HCT116 (cell line): ENCODE measurements around the gene CASK. TPM values are rescaled to one million over a fixed set of nuclear protein-coding genes. Genes with fewer than 3 reads are reported as not detected.

Experiments
- ATAC-seq: fragments of 200-7000 bp; cut with Tn5 transposase; 2 replicates; pipeline ENCODE4 v1.9.1; 2020; ENCODE audit warnings: mild to moderate bottlenecking, moderate library complexity
- BruUV-seq: library from RNA; stranded (reverse); fragments of 400-500 nt; replicated peaks from 2 replicates; lab custom pipeline; 2021; lab: Mats Ljungman, UMichigan
- CTCF ChIA-PET: fragments of 300-600 bp; sonication (Branson Sonifier 250); formaldehyde crosslinking; loops from one replicate; lab custom pipeline; 2021; ENCODE audit warnings: antibody characterized with exemption; lab: Charles Lee
- POLR2A ChIA-PET: fragments of 300-600, 350-600 bp; sonication (Branson Sonifier 250); formaldehyde crosslinking; loops from one replicate; lab custom pipeline; 2021; ENCODE audit warnings: antibody characterized with exemption; lab: Charles Lee
- RAD21 ChIA-PET, 2 experiments: fragments of 300-600 bp; sonication (Branson Sonifier 250); formaldehyde crosslinking; loops; one replicate each; lab custom pipeline; 2023; ENCODE audit warnings: low total read pairs in 2 of 2; ENCODE audit not compliant: uncharacterized antibody in 2 of 2, unreplicated experiment in 2 of 2, low non-redundant PET in 1 of 2; lab: Charles Lee
- DNase-seq: peaks from one replicate; pipeline ENCODE4 v3.0.0-alpha.2; 2010; ENCODE audit warnings: low read depth, low spot score
- H2AFZ ChIP-seq: fragments of 200-600 bp; shearing (Covaris generic), sonication (generic); 2 replicates; pipeline ENCODE4 v1.6.1; 2017; ENCODE audit warnings: low read depth, mixed run types, mixed read lengths, antibody characterized with exemption, low read length; ENCODE audit not compliant: poor library complexity, severe bottlenecking
- H3K27ac ChIP-seq: 2 replicates; pipeline ENCODE4 v1.5.1; 2012; ENCODE audit warnings: low read depth, low read length
- H3K27me3 ChIP-seq: fragments of 200-600 bp; sonication (generic); 2 replicates; pipeline ENCODE4 v1.6.1; 2016; ENCODE audit warnings: mixed run types, low read length, mixed read lengths; ENCODE audit not compliant: insufficient read depth
- H3K36me3 ChIP-seq, 2 experiments: fragments of 200-500 bp in 1 of 2; fragments of 200-600 bp in 1 of 2; sonication (Bioruptor generic) in 1 of 2; sonication (generic) in 1 of 2; 2 replicates each; pipeline versions ENCODE4 v1.5.1 to v1.6.1; 2014 to 2016; ENCODE audit warnings: low read length in 2 of 2, inconsistent platforms in 1 of 2, mixed read lengths in 1 of 2, mixed run types in 1 of 2; ENCODE audit not compliant: insufficient read depth in 2 of 2, control insufficient read depth in 1 of 2
- H3K4me1 ChIP-seq, 2 experiments: fragments of 200-600 bp in 1 of 2; sonication (generic) in 1 of 2; 2 replicates each; pipeline versions ENCODE4 v1.5.1 to v1.6.1; 2012 to 2017; ENCODE audit warnings: low read length in 2 of 2, inconsistent platforms in 1 of 2, mild to moderate bottlenecking in 1 of 2, mixed read lengths in 1 of 2, mixed run types in 1 of 2, moderate library complexity in 1 of 2; ENCODE audit not compliant: insufficient read depth in 2 of 2, control insufficient read depth in 1 of 2
- H3K4me2 ChIP-seq: fragments of 200-600 bp; sonication (generic); 2 replicates; pipeline ENCODE4 v1.6.1; 2017; ENCODE audit warnings: mixed run types, low read length, mixed read lengths
- H3K4me3 ChIP-seq, 2 experiments: fragments of 200-600 bp in 1 of 2; sonication (generic) in 1 of 2; replicated peaks in 1 of 2; 2 replicates each; pipeline ENCODE4 v1.5.1; 2011 to 2016; ENCODE audit warnings: low read length in 2 of 2, control low read depth in 1 of 2, low read depth in 1 of 2, mild to moderate bottlenecking in 1 of 2, mixed read lengths in 1 of 2, mixed run types in 1 of 2
- H3K79me2 ChIP-seq: fragments of 200-600 bp; sonication (generic); 2 replicates; pipeline ENCODE4 v1.6.1; 2017; ENCODE audit warnings: mild to moderate bottlenecking, mixed run types, low read length, moderate library complexity, mixed read lengths; ENCODE audit not compliant: insufficient read depth
- H3K9ac ChIP-seq: fragments of 200-600 bp; sonication (generic); 2 replicates; pipeline ENCODE4 v1.6.1; 2016; ENCODE audit warnings: low read length, mixed read lengths
- H3K9me2 ChIP-seq: fragments of 200-600 bp; sonication (generic), shearing (Covaris generic); 2 replicates; pipeline ENCODE4 v1.6.1; 2017; ENCODE audit warnings: mixed run types, mild to moderate bottlenecking, moderate library complexity; ENCODE audit not compliant: insufficient read depth
- H3K9me3 ChIP-seq, 2 experiments: fragments of 200-500 bp in 1 of 2; fragments of 200-600 bp in 1 of 2; sonication (Bioruptor generic) in 1 of 2; sonication (generic) in 1 of 2; 2 replicates each; pipeline ENCODE4 v1.6.1; 2014 to 2017; ENCODE audit warnings: low read length in 2 of 2, mixed read lengths in 2 of 2, inconsistent platforms in 1 of 2, low read depth in 1 of 2, mild to moderate bottlenecking in 1 of 2, mixed run types in 1 of 2, moderate library complexity in 1 of 2; ENCODE audit not compliant: control insufficient read depth in 1 of 2, insufficient read depth in 1 of 2
- H4K20me1 ChIP-seq: fragments of 200-600 bp; sonication (generic), shearing (Covaris generic); 2 replicates; pipeline ENCODE4 v1.6.1; 2017; ENCODE audit warnings: mixed run types, mild to moderate bottlenecking, moderate library complexity; ENCODE audit not compliant: insufficient read depth
- CEBPB ChIP-seq: IDR thresholded peaks from 2 replicates; pipeline ENCODE4 v1.6.1; 2012; ENCODE audit warnings: low read depth
- EGR1 ChIP-seq: IDR thresholded peaks from 2 replicates; pipeline ENCODE4 v1.6.1; 2012; ENCODE audit warnings: low read depth
- ELF1 ChIP-seq: IDR thresholded peaks from 2 replicates; pipeline ENCODE4 v1.6.1; 2012; ENCODE audit warnings: low read depth, borderline replicate concordance
- EZH2 ChIP-seq: fragments of 200-600 bp; sonication (generic); IDR thresholded peaks from 2 replicates; pipeline ENCODE4 v1.6.1; 2017; ENCODE audit warnings: antibody characterized with exemption, mixed run types
- EZH2phosphoT487 ChIP-seq: fragments of 200-600 bp; IDR thresholded peaks from 2 replicates; pipeline ENCODE4 v1.6.1; 2018; ENCODE audit warnings: antibody characterized with exemption, borderline replicate concordance
- FOSL1 ChIP-seq: IDR thresholded peaks from 2 replicates; pipeline ENCODE4 v1.6.1; 2012; ENCODE audit warnings: low read depth
- POLR2A ChIP-seq: IDR thresholded peaks from 2 replicates; pipeline ENCODE4 v1.7.0; 2011; ENCODE audit warnings: borderline replicate concordance; ENCODE audit not compliant: insufficient read depth, insufficient read length; ENCODE audit errors: extremely low read depth
- POLR2AphosphoS5 ChIP-seq: IDR thresholded peaks from 2 replicates; pipeline ENCODE4 v1.6.1; 2011; ENCODE audit warnings: mild to moderate bottlenecking, low read depth, low read length, moderate library complexity
- SIN3A ChIP-seq: IDR thresholded peaks from 2 replicates; pipeline ENCODE4 v1.6.1; 2012; ENCODE audit warnings: low read depth
- SP1 ChIP-seq: IDR thresholded peaks from 2 replicates; pipeline ENCODE4 v1.6.1; 2012; ENCODE audit warnings: low read depth
- SRF ChIP-seq: IDR thresholded peaks from 2 replicates; pipeline ENCODE4 v1.6.1; 2012; ENCODE audit warnings: low read depth
- TCF7L2 ChIP-seq: IDR thresholded peaks from 2 replicates; pipeline ENCODE4 v1.7.0; 2011; ENCODE audit warnings: borderline replicate concordance, inconsistent platforms; ENCODE audit not compliant: insufficient read depth, insufficient read length; ENCODE audit errors: extremely low read depth
- YY1 ChIP-seq: IDR thresholded peaks from 2 replicates; pipeline ENCODE4 v1.6.1; 2011; ENCODE audit warnings: low read length, low read depth, moderate library complexity, mild to moderate bottlenecking; ENCODE audit not compliant: insufficient replicate concordance; ENCODE audit errors: extremely low read depth
- intact Hi-C: fragments of 100-400 bp; cut with micrococcal nuclease; formaldehyde crosslinking; loops from 2 replicates; pipeline ENCODE4 v1.10.0; 2022
- total RNA-seq: library from RNA; stranded (reverse); gene quantifications from one replicate; pipeline ENCODE4 v1.2.1, GENCODE V29; 2021; ENCODE audit not compliant: unreplicated experiment
- TF ChIP-seq, protein P1 (sequence below): IDR thresholded peaks from 2 replicates; pipeline ENCODE4 v1.6.1; 2012
- TF ChIP-seq, protein P2 (sequence below), 3 experiments: fragments of 200-600 bp in 1 of 3; sonication (generic) in 1 of 3; IDR thresholded peaks in 2 of 3; conservative IDR thresholded peaks in 1 of 3; 2 replicates each; pipeline ENCODE4 v1.5.1; 2012 to 2017; ENCODE audit warnings: low read depth in 2 of 3, low read length in 2 of 3, antibody characterized with exemption in 1 of 3, borderline replicate concordance in 1 of 3, control low read depth in 1 of 3, mild to moderate bottlenecking in 1 of 3, mixed read lengths in 1 of 3, mixed run types in 1 of 3, moderate library complexity in 1 of 3; ENCODE audit not compliant: insufficient read depth in 1 of 3
- TF ChIP-seq, protein P3 (sequence below): IDR thresholded peaks from 2 replicates; pipeline ENCODE4 v1.6.1; 2011; ENCODE audit warnings: mild to moderate bottlenecking, low read length, moderate library complexity; ENCODE audit not compliant: insufficient replicate concordance; ENCODE audit errors: extremely low read depth

Gene CASK
- total RNA-seq, 1 experiment from 2014 or later, result 39.0 TPM

DNA sequence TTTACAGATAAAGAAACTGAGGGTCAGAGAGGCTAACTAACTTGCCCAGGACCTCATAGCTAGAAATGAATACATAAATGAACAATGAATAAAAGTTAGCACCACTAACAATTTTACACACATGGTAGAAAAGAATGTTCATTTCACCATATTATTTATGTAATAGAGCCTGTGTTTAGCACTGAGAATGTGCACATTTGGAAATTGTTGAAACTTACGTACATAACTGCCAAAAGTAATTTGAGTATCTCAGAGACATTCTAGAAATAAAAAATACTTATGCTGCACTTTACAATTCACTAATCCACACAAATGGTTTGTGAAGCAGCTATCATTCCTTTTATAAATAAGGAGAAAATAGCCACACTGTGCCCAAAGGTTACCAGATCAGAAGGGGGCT is 9.9 kb downstream of the CASK start:
- Histone ChIP-seq H3K4me1 (no peaks in the 10 kb centered on the region), H3K4me3 (no peak overlapping the region), H3K27ac (no peak overlapping the region), H3K9ac (no peak overlapping the region), H3K79me2 (peaks cover 71% of the 10 kb centered on the region), H3K9me2 (no peaks in the 10 kb centered on the region), H3K9me3 (no peaks in the 10 kb centered on the region), H2AFZ (no peak overlapping the region), H3K36me3 (no peaks in the 10 kb centered on the region), H3K27me3 (no peaks in the 10 kb centered on the region), H4K20me1 (no peaks in the 10 kb centered on the region), H3K4me2 (no peak overlapping the region)
- no peak for ATAC-seq
- intact Hi-C loops, result no loop called here
- ChIA-PET POLR2A (no interaction called here), RAD21 (no interaction called here), CTCF (no interaction called here)
- DNase-seq, result no peak
- no peak for TF ChIP-seq POLR2AphosphoS5
- no peak for TF ChIP-seq YY1
- no peak for TF ChIP-seq SP1
- TF ChIP-seq SIN3A, result no peak
- no peak for TF ChIP-seq SRF
- no peak for TF ChIP-seq TCF7L2
- TF ChIP-seq EZH2, result no peak
- TF ChIP-seq EGR1, result no peak
- TF ChIP-seq, protein P1, sequence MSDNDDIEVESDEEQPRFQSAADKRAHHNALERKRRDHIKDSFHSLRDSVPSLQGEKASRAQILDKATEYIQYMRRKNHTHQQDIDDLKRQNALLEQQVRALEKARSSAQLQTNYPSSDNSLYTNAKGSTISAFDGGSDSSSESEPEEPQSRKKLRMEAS, result no peak
- TF ChIP-seq, protein P2, sequence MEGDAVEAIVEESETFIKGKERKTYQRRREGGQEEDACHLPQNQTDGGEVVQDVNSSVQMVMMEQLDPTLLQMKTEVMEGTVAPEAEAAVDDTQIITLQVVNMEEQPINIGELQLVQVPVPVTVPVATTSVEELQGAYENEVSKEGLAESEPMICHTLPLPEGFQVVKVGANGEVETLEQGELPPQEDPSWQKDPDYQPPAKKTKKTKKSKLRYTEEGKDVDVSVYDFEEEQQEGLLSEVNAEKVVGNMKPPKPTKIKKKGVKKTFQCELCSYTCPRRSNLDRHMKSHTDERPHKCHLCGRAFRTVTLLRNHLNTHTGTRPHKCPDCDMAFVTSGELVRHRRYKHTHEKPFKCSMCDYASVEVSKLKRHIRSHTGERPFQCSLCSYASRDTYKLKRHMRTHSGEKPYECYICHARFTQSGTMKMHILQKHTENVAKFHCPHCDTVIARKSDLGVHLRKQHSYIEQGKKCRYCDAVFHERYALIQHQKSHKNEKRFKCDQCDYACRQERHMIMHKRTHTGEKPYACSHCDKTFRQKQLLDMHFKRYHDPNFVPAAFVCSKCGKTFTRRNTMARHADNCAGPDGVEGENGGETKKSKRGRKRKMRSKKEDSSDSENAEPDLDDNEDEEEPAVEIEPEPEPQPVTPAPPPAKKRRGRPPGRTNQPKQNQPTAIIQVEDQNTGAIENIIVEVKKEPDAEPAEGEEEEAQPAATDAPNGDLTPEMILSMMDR (IDR thresholded peaks at IDR 0.05 in 2 of 3, conservative IDR thresholded peaks at IDR 0.05 in 1 of 3; ENCODE audit: borderline replicate concordance in 1 of 3, insufficient read depth in 1 of 3, low read depth in 2 of 3, low read length in 2 of 3), result no peak
- TF ChIP-seq ELF1, result no peak
- TF ChIP-seq, protein P3, sequence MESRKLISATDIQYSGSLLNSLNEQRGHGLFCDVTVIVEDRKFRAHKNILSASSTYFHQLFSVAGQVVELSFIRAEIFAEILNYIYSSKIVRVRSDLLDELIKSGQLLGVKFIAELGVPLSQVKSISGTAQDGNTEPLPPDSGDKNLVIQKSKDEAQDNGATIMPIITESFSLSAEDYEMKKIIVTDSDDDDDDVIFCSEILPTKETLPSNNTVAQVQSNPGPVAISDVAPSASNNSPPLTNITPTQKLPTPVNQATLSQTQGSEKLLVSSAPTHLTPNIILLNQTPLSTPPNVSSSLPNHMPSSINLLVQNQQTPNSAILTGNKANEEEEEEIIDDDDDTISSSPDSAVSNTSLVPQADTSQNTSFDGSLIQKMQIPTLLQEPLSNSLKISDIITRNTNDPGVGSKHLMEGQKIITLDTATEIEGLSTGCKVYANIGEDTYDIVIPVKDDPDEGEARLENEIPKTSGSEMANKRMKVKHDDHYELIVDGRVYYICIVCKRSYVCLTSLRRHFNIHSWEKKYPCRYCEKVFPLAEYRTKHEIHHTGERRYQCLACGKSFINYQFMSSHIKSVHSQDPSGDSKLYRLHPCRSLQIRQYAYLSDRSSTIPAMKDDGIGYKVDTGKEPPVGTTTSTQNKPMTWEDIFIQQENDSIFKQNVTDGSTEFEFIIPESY, result no peak
- TF ChIP-seq CEBPB, result no peak
- TF ChIP-seq POLR2A, result no peak
- no peak for TF ChIP-seq FOSL1
- no peak for TF ChIP-seq EZH2phosphoT487
- no TSS peak for BruUV-seq
